ENCODE results near the gene ATG16L2. TPM values are rescaled to one million over a fixed set of nuclear protein-coding genes. Genes with fewer than 3 reads are reported as not detected.

ATG16L2 gene
- total and polyA plus RNA-seq, 2 donors (not counting 3 experiments of a cell fraction or from before 2014, with no cell fraction given): 26.5 to 30.5 TPM

- Histone ChIP-seq H3K4me3 (replicated peaks in 1 of 3; ENCODE audit: insufficient read depth in 1 of 3, low read depth in 1 of 3, low read length in 3 of 3) (no peak overlapping the region), H3K9me3 (replicated peaks; ENCODE audit: control insufficient read depth, insufficient read depth, low read length) (no peaks in the 10 kb centered on the region), H3K79me2 (ENCODE audit: control insufficient read depth, insufficient read depth, low read length) (no peaks in the 10 kb centered on the region), H3K9me1 (replicated peaks; ENCODE audit: control insufficient read depth, extremely low read depth, insufficient read depth, low read length) (no peaks in the 10 kb centered on the region), H2AFZ (ENCODE audit: low read depth, low read length) (no peak overlapping the region), H3K27me3 (ENCODE audit: control insufficient read depth in 2 of 2, insufficient read depth in 2 of 2, low read length in 2 of 2) (no peaks in the 10 kb centered on the region), H3K9ac (replicated peaks; ENCODE audit: extremely low read depth, insufficient read depth, low read length) (no peak overlapping the region), H3K36me3 (ENCODE audit: control insufficient read depth in 2 of 2, extremely low read depth in 1 of 2, insufficient read depth in 2 of 2, low read length in 2 of 2) (peaks cover 6 to 29% of the 10 kb centered on the region in 2 experiments), H3K4me2 (ENCODE audit: insufficient read depth, low read length) (no peak overlapping the region), H3K4me1 (ENCODE audit: control insufficient read depth, extremely low read depth, insufficient read depth, low read length) (no peaks in the 10 kb centered on the region), H4K20me1 (replicated peaks; ENCODE audit: control insufficient read depth, extremely low read depth, insufficient read depth, low read length) (no peaks in the 10 kb centered on the region), H3K27ac (ENCODE audit: insufficient read depth, low read depth, low read length) (no peak overlapping the region)
- intact Hi-C loops (cut with micrococcal nuclease) (no loop called here), dilution Hi-C loops (cut with MboI; ENCODE audit: extremely low pct_ligation_motif_present, low sequenced_read_pairs) (no loop called here)
- no peak for DNase-seq (ENCODE audit: low read depth, low spot score)
- FAIRE-seq: no peak
- BruUV-seq (replicated peaks): no TSS peak
- CTCF ChIA-PET: interaction anchor here (2.1 kb wide), 1 partner anchor 10 kb away, joined by 19 read pairs; no protein-coding TSS in a partner anchor
- TF ChIP-seq GATA2 (IDR thresholded peaks at IDR 0.05; ENCODE audit: insufficient read depth, insufficient read length, low read depth, low read length) (no peak), JUN (IDR thresholded peaks at IDR 0.05; ENCODE audit: borderline replicate concordance, insufficient read depth, insufficient read length, low read depth) (no peak), FOS (IDR thresholded peaks at IDR 0.05; ENCODE audit: borderline replicate concordance, insufficient read depth, low read length) (no peak), POLR2A (IDR thresholded peaks at IDR 0.05; ENCODE audit: low read depth, low read length) (no peak), POLR2AphosphoS5 (IDR thresholded peaks at IDR 0.05; ENCODE audit: insufficient read depth, low read depth, low read length) (no peak), MYC (IDR thresholded peaks at IDR 0.05; ENCODE audit: low read depth, low read length) (no peak), MAX (IDR thresholded peaks at IDR 0.05; ENCODE audit: insufficient read depth, insufficient read length) (no peak), EZH2 (IDR thresholded peaks at IDR 0.05; ENCODE audit: borderline replicate concordance, low read depth, low read length, severe bottlenecking) (no peak)
- TF ChIP-seq, protein P1, sequence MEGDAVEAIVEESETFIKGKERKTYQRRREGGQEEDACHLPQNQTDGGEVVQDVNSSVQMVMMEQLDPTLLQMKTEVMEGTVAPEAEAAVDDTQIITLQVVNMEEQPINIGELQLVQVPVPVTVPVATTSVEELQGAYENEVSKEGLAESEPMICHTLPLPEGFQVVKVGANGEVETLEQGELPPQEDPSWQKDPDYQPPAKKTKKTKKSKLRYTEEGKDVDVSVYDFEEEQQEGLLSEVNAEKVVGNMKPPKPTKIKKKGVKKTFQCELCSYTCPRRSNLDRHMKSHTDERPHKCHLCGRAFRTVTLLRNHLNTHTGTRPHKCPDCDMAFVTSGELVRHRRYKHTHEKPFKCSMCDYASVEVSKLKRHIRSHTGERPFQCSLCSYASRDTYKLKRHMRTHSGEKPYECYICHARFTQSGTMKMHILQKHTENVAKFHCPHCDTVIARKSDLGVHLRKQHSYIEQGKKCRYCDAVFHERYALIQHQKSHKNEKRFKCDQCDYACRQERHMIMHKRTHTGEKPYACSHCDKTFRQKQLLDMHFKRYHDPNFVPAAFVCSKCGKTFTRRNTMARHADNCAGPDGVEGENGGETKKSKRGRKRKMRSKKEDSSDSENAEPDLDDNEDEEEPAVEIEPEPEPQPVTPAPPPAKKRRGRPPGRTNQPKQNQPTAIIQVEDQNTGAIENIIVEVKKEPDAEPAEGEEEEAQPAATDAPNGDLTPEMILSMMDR (IDR thresholded peaks at IDR 0.05; ENCODE audit: extremely low read depth in 1 of 2, insufficient read depth in 1 of 2, low read depth in 1 of 2, low read length in 2 of 2): no peak
- POLR2A ChIA-PET: no interaction called here
Measured at GRCh38 chr11:72842126-72842525, 27.9 kb downstream of the ATG16L2 start.

Measured in endothelial cell of umbilical vein (primary cell).